MM.1S (cell line): Measurements from ENCODE around the gene GTF2H1.

Source experiments
- EZH2 ChIP-seq: fragments of 300-600 bp; sonication (generic); optimal IDR thresholded peaks from 2 replicates; pipeline ENCODE3; 2017; ENCODE audit warnings: low read depth, mild to moderate bottlenecking, antibody characterized with exemption, low read length, mixed read lengths
- EZH2phosphoT487 ChIP-seq: fragments of 300-600 bp; sonication (generic); IDR thresholded peaks from 2 replicates; pipeline ENCODE4 v1.6.1; 2018; ENCODE audit warnings: antibody characterized with exemption, low read length
- TF ChIP-seq, protein P1 (sequence below): fragments of 300-600 bp; sonication (generic); IDR thresholded peaks from 2 replicates; pipeline ENCODE4 v1.5.1; 2016; ENCODE audit warnings: antibody characterized with exemption, low read length, mixed read lengths

DNA sequence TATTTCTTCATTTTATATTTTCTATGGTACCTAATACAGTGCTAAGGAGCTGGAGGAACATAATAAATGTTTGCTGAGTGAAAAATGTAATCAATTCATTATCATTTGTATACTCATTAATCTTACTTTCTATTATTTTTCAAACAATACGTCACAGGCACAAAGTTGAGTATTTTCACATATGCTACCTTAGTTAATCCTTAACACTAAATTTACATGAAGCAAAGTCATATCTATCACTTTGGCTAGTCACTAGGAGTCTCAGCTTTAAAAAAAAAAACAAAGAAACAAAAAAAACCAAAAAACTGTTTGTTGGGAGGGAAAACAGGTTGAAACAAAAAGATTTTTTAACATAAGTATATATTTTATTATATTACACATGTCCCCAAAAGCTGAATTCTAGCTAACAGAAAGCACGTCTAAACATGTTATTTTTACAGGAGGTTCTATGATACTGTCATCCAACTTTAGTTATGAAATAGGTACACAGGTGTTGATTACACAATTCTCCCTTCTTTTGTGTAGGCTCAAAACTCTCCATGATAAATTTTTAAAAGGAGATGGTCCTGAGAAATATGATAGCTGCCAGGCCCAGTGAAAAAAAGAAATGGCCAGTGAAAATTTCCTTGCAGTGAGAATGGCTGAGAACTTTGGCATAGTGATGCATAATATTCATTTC lies 14.8 kb upstream of the GTF2H1 start:
- TF ChIP-seq, protein P1, sequence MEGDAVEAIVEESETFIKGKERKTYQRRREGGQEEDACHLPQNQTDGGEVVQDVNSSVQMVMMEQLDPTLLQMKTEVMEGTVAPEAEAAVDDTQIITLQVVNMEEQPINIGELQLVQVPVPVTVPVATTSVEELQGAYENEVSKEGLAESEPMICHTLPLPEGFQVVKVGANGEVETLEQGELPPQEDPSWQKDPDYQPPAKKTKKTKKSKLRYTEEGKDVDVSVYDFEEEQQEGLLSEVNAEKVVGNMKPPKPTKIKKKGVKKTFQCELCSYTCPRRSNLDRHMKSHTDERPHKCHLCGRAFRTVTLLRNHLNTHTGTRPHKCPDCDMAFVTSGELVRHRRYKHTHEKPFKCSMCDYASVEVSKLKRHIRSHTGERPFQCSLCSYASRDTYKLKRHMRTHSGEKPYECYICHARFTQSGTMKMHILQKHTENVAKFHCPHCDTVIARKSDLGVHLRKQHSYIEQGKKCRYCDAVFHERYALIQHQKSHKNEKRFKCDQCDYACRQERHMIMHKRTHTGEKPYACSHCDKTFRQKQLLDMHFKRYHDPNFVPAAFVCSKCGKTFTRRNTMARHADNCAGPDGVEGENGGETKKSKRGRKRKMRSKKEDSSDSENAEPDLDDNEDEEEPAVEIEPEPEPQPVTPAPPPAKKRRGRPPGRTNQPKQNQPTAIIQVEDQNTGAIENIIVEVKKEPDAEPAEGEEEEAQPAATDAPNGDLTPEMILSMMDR = no peak
- no peak for TF ChIP-seq EZH2phosphoT487
- no peak for TF ChIP-seq EZH2
